ENCODE data around the gene ABHD12.

Gene ABHD12

GRCh38 chr20:25306991-25307903 lies 83.4 kb downstream of the ABHD12 start:
- DNase-seq (ENCODE audit: low read depth, low spot score), result no peak
- H3K4me3 ChIP-seq (ENCODE audit: low read length), result no peak overlapping the region
- H3K36me3 ChIP-seq (ENCODE audit: control insufficient read depth, insufficient read depth, low read length), result peaks cover 5% of the 10 kb centered on the region
- H3K27ac ChIP-seq (ENCODE audit: low read length), result no peak overlapping the region
- no peaks in the 10 kb centered on the region for H3K9me3 ChIP-seq (ENCODE audit: control insufficient read depth, insufficient read depth, low read length)
- no peaks in the 10 kb centered on the region for H3K27me3 ChIP-seq (ENCODE audit: control insufficient read depth, insufficient read depth, low read length)
- no CpG with 5 or more reads among the region's 10 CpGs for WGBS (ENCODE audit: insufficient coverage, insufficient read length)
- no peaks in the 10 kb centered on the region; the same call in 1 of the 2 replicates for H3K4me1 ChIP-seq (ENCODE audit: control insufficient read depth, insufficient read depth, low read length)

- Histone ChIP-seq H3K9me3 (ENCODE audit: control insufficient read depth, insufficient read depth, low read length) (no peaks in the 10 kb centered on the region), H3K4me3 (ENCODE audit: low read length) (no peak overlapping the region), H3K36me3 (ENCODE audit: control insufficient read depth, insufficient read depth, low read length) (peaks cover 13% of the 10 kb centered on the region), H3K27me3 (ENCODE audit: control insufficient read depth, insufficient read depth, low read length) (no peaks in the 10 kb centered on the region), H3K27ac (ENCODE audit: low read length) (no peak overlapping the region), H3K4me1 (ENCODE audit: control insufficient read depth, insufficient read depth, low read length) (no peaks in the 10 kb centered on the region; the same call in 1 of the 2 replicates)
- WGBS (ENCODE audit: insufficient coverage, insufficient read length), result no CpG with 5 or more reads among the region's 11 CpGs
- DNase-seq (ENCODE audit: low read depth, low spot score), result no peak
Measured at GRCh38 chr20:25304025-25304549, 86.5 kb downstream of the ABHD12 start.

- H3K27ac ChIP-seq (ENCODE audit: low read length), result no peak overlapping the region
- H3K4me1 ChIP-seq (ENCODE audit: control insufficient read depth, insufficient read depth, low read length), result no peaks in the 10 kb centered on the region; the same call in 1 of the 2 replicates
- H3K4me3 ChIP-seq (ENCODE audit: low read length), result no peak overlapping the region
- DNase-seq (ENCODE audit: low read depth, low spot score), result no peak
- WGBS (ENCODE audit: insufficient coverage, insufficient read length), result no CpG with 5 or more reads among the region's 12 CpGs
- no peaks in the 10 kb centered on the region for H3K9me3 ChIP-seq (ENCODE audit: control insufficient read depth, insufficient read depth, low read length)
- peaks cover 13% of the 10 kb centered on the region for H3K36me3 ChIP-seq (ENCODE audit: control insufficient read depth, insufficient read depth, low read length)
- H3K27me3 ChIP-seq (ENCODE audit: control insufficient read depth, insufficient read depth, low read length), result no peaks in the 10 kb centered on the region
Measured at GRCh38 chr20:25303292-25304024, 87.2 kb downstream of the ABHD12 start.

- DNase-seq (ENCODE audit: low read depth, low spot score), result no peak
- Histone ChIP-seq H3K27me3 (ENCODE audit: control insufficient read depth, insufficient read depth, low read length) (no peaks in the 10 kb centered on the region), H3K4me3 (ENCODE audit: low read length) (no peak overlapping the region), H3K9me3 (ENCODE audit: control insufficient read depth, insufficient read depth, low read length) (no peaks in the 10 kb centered on the region), H3K27ac (ENCODE audit: low read length) (no peak overlapping the region), H3K36me3 (ENCODE audit: control insufficient read depth, insufficient read depth, low read length) (peaks cover 11% of the 10 kb centered on the region), H3K4me1 (ENCODE audit: control insufficient read depth, insufficient read depth, low read length) (no peaks in the 10 kb centered on the region; the same call in 1 of the 2 replicates)
- WGBS (ENCODE audit: insufficient coverage, insufficient read length), result no CpG with 5 or more reads among the region's 6 CpGs
Measured at GRCh38 chr20:25302596-25302995, 88.0 kb downstream of the ABHD12 start.

- no peak overlapping the region for H3K27ac ChIP-seq (ENCODE audit: low read length)
- no peak for DNase-seq (ENCODE audit: low read depth, low spot score)
- H3K4me1 ChIP-seq (ENCODE audit: control insufficient read depth, insufficient read depth, low read length), result peaks cover 3% of the 10 kb centered on the region; the same call in 1 of the 2 replicates
- no peaks in the 10 kb centered on the region for H3K27me3 ChIP-seq (ENCODE audit: control insufficient read depth, insufficient read depth, low read length)
- H3K4me3 ChIP-seq (ENCODE audit: low read length), result no peak overlapping the region
- H3K36me3 ChIP-seq (ENCODE audit: control insufficient read depth, insufficient read depth, low read length), result peaks cover 14% of the 10 kb centered on the region
- no CpG with 5 or more reads among the region's 9 CpGs for WGBS (ENCODE audit: insufficient coverage, insufficient read length)
- H3K9me3 ChIP-seq (ENCODE audit: control insufficient read depth, insufficient read depth, low read length), result no peaks in the 10 kb centered on the region
Measured at GRCh38 chr20:25301357-25301920, 89.2 kb downstream of the ABHD12 start.

- H3K27ac ChIP-seq (ENCODE audit: low read length), result no peak overlapping the region
- no peaks in the 10 kb centered on the region for H3K9me3 ChIP-seq (ENCODE audit: control insufficient read depth, insufficient read depth, low read length)
- no peak for DNase-seq (ENCODE audit: low read depth, low spot score)
- WGBS (ENCODE audit: insufficient coverage, insufficient read length), result no CpG with 5 or more reads among the region's 13 CpGs
- H3K4me3 ChIP-seq (ENCODE audit: low read length), result no peak overlapping the region
- peaks cover 14% of the 10 kb centered on the region for H3K36me3 ChIP-seq (ENCODE audit: control insufficient read depth, insufficient read depth, low read length)
- H3K4me1 ChIP-seq (ENCODE audit: control insufficient read depth, insufficient read depth, low read length), result peaks cover 3% of the 10 kb centered on the region; the same call in 1 of the 2 replicates
- H3K27me3 ChIP-seq (ENCODE audit: control insufficient read depth, insufficient read depth, low read length), result no peaks in the 10 kb centered on the region
Measured at GRCh38 chr20:25300496-25301170, 90.0 kb downstream of the ABHD12 start.

- H3K9me3 ChIP-seq (ENCODE audit: control insufficient read depth, insufficient read depth, low read length), result no peaks in the 10 kb centered on the region
- WGBS (ENCODE audit: insufficient coverage, insufficient read length), result no CpG with 5 or more reads among the region's 9 CpGs
- DNase-seq (ENCODE audit: low read depth, low spot score), result no peak
- H3K27me3 ChIP-seq (ENCODE audit: control insufficient read depth, insufficient read depth, low read length), result no peaks in the 10 kb centered on the region
- H3K27ac ChIP-seq (ENCODE audit: low read length), result no peak overlapping the region
- H3K36me3 ChIP-seq (ENCODE audit: control insufficient read depth, insufficient read depth, low read length), result peaks cover 14% of the 10 kb centered on the region
- H3K4me3 ChIP-seq (ENCODE audit: low read length), result no peak overlapping the region
- peaks cover 3% of the 10 kb centered on the region; the same call in 1 of the 2 replicates for H3K4me1 ChIP-seq (ENCODE audit: control insufficient read depth, insufficient read depth, low read length)
Measured at GRCh38 chr20:25299806-25300205, 90.8 kb downstream of the ABHD12 start.

- H3K4me1 ChIP-seq (ENCODE audit: control insufficient read depth, insufficient read depth, low read length), result peaks cover 3% of the 10 kb centered on the region; the same call in 1 of the 2 replicates
- H3K9me3 ChIP-seq (ENCODE audit: control insufficient read depth, insufficient read depth, low read length), result no peaks in the 10 kb centered on the region
- no peaks in the 10 kb centered on the region for H3K27me3 ChIP-seq (ENCODE audit: control insufficient read depth, insufficient read depth, low read length)
- no CpG with 5 or more reads among the region's 10 CpGs for WGBS (ENCODE audit: insufficient coverage, insufficient read length)
- H3K4me3 ChIP-seq (ENCODE audit: low read length), result no peak overlapping the region
- H3K27ac ChIP-seq (ENCODE audit: low read length), result no peak overlapping the region
- DNase-seq (ENCODE audit: low read depth, low spot score), result no peak
- peaks cover 11% of the 10 kb centered on the region for H3K36me3 ChIP-seq (ENCODE audit: control insufficient read depth, insufficient read depth, low read length)
Measured at GRCh38 chr20:25297141-25297905, 93.3 kb downstream of the ABHD12 start.
